GM12878 (cell line): ENCODE measurements around the gene FAM25A. TPM values are rescaled to one million over a fixed set of nuclear protein-coding genes. Genes with fewer than 3 reads are reported as not detected.

Experiments used
- BRCA1 ChIP-seq: IDR thresholded peaks from 2 replicates; pipeline ENCODE4 v1.6.1; 2011; ENCODE audit warnings: low read depth, low read length, improper control_type of control experiment
- CBX3 ChIP-seq: fragments of 200-600 bp; sonication (generic); IDR thresholded peaks from 2 replicates; pipeline ENCODE4 v1.6.1; 2016; ENCODE audit warnings: low read depth, borderline replicate concordance
- CEBPB ChIP-seq, 2 experiments: fragments of 150-350 bp in 1 of 2; IDR thresholded peaks; 2 replicates each; pipeline ENCODE4 v1.6.1; 2012 to 2014; ENCODE audit warnings: low read depth in 2 of 2, low read length in 2 of 2, borderline replicate concordance in 1 of 2, inconsistent platforms in 1 of 2
- CREB1 ChIP-seq: IDR thresholded peaks from 2 replicates; pipeline ENCODE4 v1.6.1; 2012; ENCODE audit warnings: low read depth, mild to moderate bottlenecking, inconsistent platforms
- GABPA ChIP-seq: IDR thresholded peaks from 2 replicates; pipeline ENCODE4 v1.6.1; 2014; ENCODE audit warnings: antibody characterized with exemption, low read depth, mild to moderate bottlenecking, inconsistent platforms
- GATAD2B ChIP-seq: fragments of 450-650 bp; conservative IDR thresholded peaks from 2 replicates; pipeline ENCODE4 v1.6.1; 2017; ENCODE audit warnings: low read depth, mild to moderate bottlenecking, moderate library complexity
- JUND ChIP-seq: IDR thresholded peaks from 2 replicates; pipeline ENCODE4 v1.6.1; 2012; ENCODE audit warnings: low read depth, mild to moderate bottlenecking, low read length, improper control_type of control experiment, moderate library complexity
- MXI1 ChIP-seq: fragments of 150-350 bp; IDR thresholded peaks from 2 replicates; pipeline ENCODE4 v1.6.1; 2011; ENCODE audit warnings: low read depth, mild to moderate bottlenecking, inconsistent platforms, low read length, improper control_type of control experiment
- MYC ChIP-seq: IDR thresholded peaks from 2 replicates; pipeline ENCODE4 v1.6.1; 2011; ENCODE audit warnings: mild to moderate bottlenecking, low read length, moderate library complexity, inconsistent platforms; ENCODE audit not compliant: insufficient read depth, insufficient replicate concordance, insufficient read length, severe bottlenecking
- PML ChIP-seq: IDR thresholded peaks from 2 replicates; pipeline ENCODE4 v1.6.1; 2012; ENCODE audit warnings: low read length, inconsistent platforms
- POLR2A ChIP-seq: IDR thresholded peaks from 2 replicates; pipeline ENCODE4 v1.6.1; 2011; ENCODE audit warnings: low read depth, mild to moderate bottlenecking, low read length
- RFX5 ChIP-seq: IDR thresholded peaks from 2 replicates; pipeline ENCODE4 v1.6.1; 2011; ENCODE audit warnings: low read depth, low read length, improper control_type of control experiment
- SMC3 ChIP-seq: IDR thresholded peaks from 2 replicates; pipeline ENCODE4 v1.6.1; 2011; ENCODE audit warnings: low read length, improper control_type of control experiment, borderline replicate concordance
- SREBF2 ChIP-seq: IDR thresholded peaks from 2 replicates; pipeline ENCODE4 v1.6.1; 2012; ENCODE audit warnings: mild to moderate bottlenecking, low read length
- STAT1 ChIP-seq: fragments of 450-650 bp; conservative IDR thresholded peaks from 2 replicates; pipeline ENCODE4 v1.6.1; 2014; ENCODE audit warnings: antibody characterized with exemption, mild to moderate bottlenecking
- YBX1 ChIP-seq: fragments of 450-650 bp; IDR thresholded peaks from 2 replicates; pipeline ENCODE4 v1.6.1; 2016; ENCODE audit warnings: antibody characterized with exemption
- polyA plus RNA-seq, 11 experiments: library from polyadenylated mRNA; depleted of rRNA in 4 of 11; unstranded in 6 of 11; stranded (reverse) in 5 of 11; fragments of >200 nt; fragmentation: Nextera tagmentation in 4 of 11; fragmentation: Illumina TruSeq in 1 of 11; extraction: Ambion mirVana in 4 of 11; extraction: Trizol in 1 of 11; gene quantifications; 1 replicate in 1 of 11; 2 replicates in 10 of 11; pipeline versions ENCODE4 v1.2.1 to v1.2.3, GENCODE V29; 2011 to 2016; ENCODE audit warnings: inconsistent platforms in 2 of 11, missing spikeins in 2 of 11, low read depth in 1 of 11
- total RNA-seq, 4 experiments: library from RNA; depleted of rRNA in 3 of 4; stranded (reverse); fragments of >200 nt in 3 of 4; fragmentation: Illumina TruSeq in 1 of 4; extraction: Trizol in 1 of 4; gene quantifications; 2 replicates each; pipeline versions ENCODE4 v1.2.1 to v1.2.3, GENCODE V29; 2013 to 2021
- TF ChIP-seq, protein P1 (sequence below): IDR thresholded peaks from 2 replicates; pipeline ENCODE4 v1.6.1; 2012; ENCODE audit warnings: improper control_type of control experiment, low read depth, low read length; ENCODE audit not compliant: insufficient replicate concordance
- TF ChIP-seq, protein P2 (sequence below): fragments of 450-650 bp; IDR thresholded peaks from 2 replicates; pipeline ENCODE4 v1.6.1; 2016; ENCODE audit warnings: mild to moderate bottlenecking
- TF ChIP-seq, protein P3 (sequence below): IDR thresholded peaks from 2 replicates; pipeline ENCODE4 v1.6.1; 2011; ENCODE audit warnings: low read depth, low read length, improper control_type of control experiment, borderline replicate concordance
- TF ChIP-seq, protein P4 (sequence below): IDR thresholded peaks from 2 replicates; pipeline ENCODE4 v1.6.1; 2012; ENCODE audit warnings: mild to moderate bottlenecking, low read depth, low read length

Gene FAM25A
- total and polyA plus RNA-seq, 10 of the 15 experiments (the other 5 are each of a cell fraction or from before 2014, with no cell fraction given), result not detected

DNA sequence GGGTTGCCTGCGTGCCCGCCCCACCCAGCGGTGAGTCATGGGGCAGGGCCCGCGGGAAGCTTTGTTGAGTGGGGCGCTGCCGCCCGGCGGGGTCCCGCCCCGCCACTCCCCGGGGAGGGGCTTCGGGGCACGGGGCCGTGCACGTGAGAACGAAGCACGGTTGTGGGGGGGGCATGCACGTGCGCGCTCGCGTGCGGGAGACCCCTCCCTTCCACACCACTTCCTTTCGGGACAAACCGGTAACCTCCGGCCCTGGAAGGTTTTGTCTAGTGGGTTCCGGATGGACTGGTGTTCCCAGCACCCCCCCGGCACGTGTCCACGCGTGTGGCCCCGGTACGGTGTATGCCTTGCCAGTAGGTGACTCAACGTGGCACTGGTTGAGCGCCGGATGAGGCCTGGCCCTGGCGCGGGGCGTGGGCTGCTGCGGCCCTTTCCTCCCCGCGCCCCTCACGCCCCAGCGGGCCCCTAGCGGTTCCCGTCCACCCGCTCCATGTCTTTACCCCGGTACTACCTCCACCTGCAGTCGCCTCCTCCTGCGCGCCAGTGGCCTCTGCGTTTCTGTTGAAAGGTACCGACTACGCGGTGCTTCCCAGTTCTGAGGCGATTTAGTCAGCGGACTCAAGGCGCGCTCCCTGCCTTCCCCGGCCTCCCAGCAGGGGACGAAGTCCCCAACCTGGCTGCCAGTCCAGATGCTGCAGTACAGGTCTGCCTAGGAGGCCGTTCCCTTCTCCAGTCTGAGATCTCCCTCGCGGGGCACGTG, 48.7 kb upstream of the FAM25A start (continued):
- TF ChIP-seq MYC (peak; percentile 80), RFX5 (no peak), CEBPB (IDR thresholded peaks at IDR 0.05; ENCODE audit: borderline replicate concordance in 1 of 2, low read depth in 2 of 2, low read length in 2 of 2) (no peak), YBX1 (no peak), STAT1 (no peak), CBX3 (no peak), SREBF2 (no peak), GABPA (no peak), POLR2A (peak; percentile 63; the same call in 1 of the 2 replicates), JUND (no peak), PML (no peak), SMC3 (no peak), GATAD2B (0 out of 2 replicates have a peak, but pooled peaks have one; percentile 83), CREB1 (no peak), BRCA1 (no peak), MXI1 (peak; percentile 77)
- TF ChIP-seq, protein P1, sequence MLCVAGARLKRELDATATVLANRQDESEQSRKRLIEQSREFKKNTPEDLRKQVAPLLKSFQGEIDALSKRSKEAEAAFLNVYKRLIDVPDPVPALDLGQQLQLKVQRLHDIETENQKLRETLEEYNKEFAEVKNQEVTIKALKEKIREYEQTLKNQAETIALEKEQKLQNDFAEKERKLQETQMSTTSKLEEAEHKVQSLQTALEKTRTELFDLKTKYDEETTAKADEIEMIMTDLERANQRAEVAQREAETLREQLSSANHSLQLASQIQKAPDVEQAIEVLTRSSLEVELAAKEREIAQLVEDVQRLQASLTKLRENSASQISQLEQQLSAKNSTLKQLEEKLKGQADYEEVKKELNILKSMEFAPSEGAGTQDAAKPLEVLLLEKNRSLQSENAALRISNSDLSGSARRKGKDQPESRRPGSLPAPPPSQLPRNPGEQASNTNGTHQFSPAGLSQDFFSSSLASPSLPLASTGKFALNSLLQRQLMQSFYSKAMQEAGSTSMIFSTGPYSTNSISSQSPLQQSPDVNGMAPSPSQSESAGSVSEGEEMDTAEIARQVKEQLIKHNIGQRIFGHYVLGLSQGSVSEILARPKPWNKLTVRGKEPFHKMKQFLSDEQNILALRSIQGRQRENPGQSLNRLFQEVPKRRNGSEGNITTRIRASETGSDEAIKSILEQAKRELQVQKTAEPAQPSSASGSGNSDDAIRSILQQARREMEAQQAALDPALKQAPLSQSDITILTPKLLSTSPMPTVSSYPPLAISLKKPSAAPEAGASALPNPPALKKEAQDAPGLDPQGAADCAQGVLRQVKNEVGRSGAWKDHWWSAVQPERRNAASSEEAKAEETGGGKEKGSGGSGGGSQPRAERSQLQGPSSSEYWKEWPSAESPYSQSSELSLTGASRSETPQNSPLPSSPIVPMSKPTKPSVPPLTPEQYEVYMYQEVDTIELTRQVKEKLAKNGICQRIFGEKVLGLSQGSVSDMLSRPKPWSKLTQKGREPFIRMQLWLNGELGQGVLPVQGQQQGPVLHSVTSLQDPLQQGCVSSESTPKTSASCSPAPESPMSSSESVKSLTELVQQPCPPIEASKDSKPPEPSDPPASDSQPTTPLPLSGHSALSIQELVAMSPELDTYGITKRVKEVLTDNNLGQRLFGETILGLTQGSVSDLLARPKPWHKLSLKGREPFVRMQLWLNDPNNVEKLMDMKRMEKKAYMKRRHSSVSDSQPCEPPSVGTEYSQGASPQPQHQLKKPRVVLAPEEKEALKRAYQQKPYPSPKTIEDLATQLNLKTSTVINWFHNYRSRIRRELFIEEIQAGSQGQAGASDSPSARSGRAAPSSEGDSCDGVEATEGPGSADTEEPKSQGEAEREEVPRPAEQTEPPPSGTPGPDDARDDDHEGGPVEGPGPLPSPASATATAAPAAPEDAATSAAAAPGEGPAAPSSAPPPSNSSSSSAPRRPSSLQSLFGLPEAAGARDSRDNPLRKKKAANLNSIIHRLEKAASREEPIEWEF, result no peak
- TF ChIP-seq, protein P2, sequence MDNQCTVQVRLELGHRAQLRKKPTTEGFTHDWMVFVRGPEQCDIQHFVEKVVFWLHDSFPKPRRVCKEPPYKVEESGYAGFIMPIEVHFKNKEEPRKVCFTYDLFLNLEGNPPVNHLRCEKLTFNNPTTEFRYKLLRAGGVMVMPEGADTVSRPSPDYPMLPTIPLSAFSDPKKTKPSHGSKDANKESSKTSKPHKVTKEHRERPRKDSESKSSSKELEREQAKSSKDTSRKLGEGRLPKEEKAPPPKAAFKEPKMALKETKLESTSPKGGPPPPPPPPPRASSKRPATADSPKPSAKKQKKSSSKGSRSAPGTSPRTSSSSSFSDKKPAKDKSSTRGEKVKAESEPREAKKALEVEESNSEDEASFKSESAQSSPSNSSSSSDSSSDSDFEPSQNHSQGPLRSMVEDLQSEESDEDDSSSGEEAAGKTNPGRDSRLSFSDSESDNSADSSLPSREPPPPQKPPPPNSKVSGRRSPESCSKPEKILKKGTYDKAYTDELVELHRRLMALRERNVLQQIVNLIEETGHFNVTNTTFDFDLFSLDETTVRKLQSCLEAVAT, result 0 out of 2 replicates have a peak, but pooled peaks have one; percentile 22
- TF ChIP-seq, protein P3, sequence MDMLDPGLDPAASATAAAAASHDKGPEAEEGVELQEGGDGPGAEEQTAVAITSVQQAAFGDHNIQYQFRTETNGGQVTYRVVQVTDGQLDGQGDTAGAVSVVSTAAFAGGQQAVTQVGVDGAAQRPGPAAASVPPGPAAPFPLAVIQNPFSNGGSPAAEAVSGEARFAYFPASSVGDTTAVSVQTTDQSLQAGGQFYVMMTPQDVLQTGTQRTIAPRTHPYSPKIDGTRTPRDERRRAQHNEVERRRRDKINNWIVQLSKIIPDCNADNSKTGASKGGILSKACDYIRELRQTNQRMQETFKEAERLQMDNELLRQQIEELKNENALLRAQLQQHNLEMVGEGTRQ, result no peak
- TF ChIP-seq, protein P4, sequence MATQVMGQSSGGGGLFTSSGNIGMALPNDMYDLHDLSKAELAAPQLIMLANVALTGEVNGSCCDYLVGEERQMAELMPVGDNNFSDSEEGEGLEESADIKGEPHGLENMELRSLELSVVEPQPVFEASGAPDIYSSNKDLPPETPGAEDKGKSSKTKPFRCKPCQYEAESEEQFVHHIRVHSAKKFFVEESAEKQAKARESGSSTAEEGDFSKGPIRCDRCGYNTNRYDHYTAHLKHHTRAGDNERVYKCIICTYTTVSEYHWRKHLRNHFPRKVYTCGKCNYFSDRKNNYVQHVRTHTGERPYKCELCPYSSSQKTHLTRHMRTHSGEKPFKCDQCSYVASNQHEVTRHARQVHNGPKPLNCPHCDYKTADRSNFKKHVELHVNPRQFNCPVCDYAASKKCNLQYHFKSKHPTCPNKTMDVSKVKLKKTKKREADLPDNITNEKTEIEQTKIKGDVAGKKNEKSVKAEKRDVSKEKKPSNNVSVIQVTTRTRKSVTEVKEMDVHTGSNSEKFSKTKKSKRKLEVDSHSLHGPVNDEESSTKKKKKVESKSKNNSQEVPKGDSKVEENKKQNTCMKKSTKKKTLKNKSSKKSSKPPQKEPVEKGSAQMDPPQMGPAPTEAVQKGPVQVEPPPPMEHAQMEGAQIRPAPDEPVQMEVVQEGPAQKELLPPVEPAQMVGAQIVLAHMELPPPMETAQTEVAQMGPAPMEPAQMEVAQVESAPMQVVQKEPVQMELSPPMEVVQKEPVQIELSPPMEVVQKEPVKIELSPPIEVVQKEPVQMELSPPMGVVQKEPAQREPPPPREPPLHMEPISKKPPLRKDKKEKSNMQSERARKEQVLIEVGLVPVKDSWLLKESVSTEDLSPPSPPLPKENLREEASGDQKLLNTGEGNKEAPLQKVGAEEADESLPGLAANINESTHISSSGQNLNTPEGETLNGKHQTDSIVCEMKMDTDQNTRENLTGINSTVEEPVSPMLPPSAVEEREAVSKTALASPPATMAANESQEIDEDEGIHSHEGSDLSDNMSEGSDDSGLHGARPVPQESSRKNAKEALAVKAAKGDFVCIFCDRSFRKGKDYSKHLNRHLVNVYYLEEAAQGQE, result no peak
